Glomerular endothelial cell (primary cell): ENCODE data around the gene TAOK3. TPM values are rescaled to one million over a fixed set of nuclear protein-coding genes. Genes with fewer than 3 reads are reported as not detected.

ENCODE experiments used
- DNase-seq: peaks from one replicate; pipeline ENCODE4 v3.0.0-alpha.2; 2011; ENCODE audit warnings: low read depth, low spot score; ENCODE audit errors: extremely low read depth
- total RNA-seq: library from RNA; depleted of rRNA; stranded (reverse); fragments of >200 nt; gene quantifications from 2 replicates; pipeline ENCODE4 v1.2.3, GENCODE V29; 2015

TAOK3 gene
- total RNA-seq, 1 donor from 2014 or later = 26.1 TPM

- no peak for DNase-seq
Observed at GRCh38 chr12:118103601-118104382, 268.9 kb downstream of the TAOK3 start, which contains the start of gene VSIG10. Gene VSIG10 (minus strand): TSS chr12:118104011. CDS start chr12:118103671, 340 bp downstream.

- no peak for DNase-seq
Observed at GRCh38 chr12:118103201-118103600, 269.5 kb downstream of the TAOK3 start.

DNA sequence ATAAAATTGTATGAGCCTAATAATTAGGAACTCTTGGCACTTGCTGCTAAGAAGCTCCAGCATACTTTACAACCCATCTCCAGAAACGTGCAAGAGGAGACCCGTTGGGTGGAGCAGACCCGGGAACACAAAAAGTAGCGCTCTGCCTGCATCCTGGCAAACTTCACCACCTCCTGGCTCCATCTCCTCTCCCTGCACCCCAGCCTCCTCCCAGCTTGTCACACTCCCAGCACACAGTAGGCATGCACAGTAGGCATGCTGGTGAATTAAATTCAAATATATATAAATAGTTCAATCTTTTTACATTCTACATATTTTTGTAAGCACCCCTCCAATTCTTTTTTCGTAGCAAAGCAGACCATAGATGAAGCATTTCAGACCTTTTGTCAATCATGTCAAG is 270.1 kb downstream of the TAOK3 start:
- DNase-seq = no peak

DNA sequence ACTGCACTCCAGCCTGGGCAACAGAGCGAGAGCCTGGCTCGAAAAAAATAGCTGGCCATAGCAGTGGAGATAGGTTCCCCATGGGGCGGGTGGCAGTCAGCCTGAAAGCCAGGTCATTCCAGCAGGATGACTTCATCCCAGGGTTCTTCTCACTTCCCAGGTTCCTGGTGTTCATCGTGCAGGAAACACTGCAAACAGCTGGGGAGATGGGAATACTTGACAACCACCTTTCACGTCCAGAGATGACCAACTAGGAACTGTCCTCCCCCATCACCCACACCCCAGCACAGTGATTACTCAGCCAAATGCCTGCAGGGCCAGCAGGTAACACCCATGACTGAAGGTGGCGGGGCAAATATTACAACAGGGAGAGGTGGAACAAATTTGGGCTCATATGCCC is 270.6 kb downstream of the TAOK3 start:
- DNase-seq = no peak

DNA sequence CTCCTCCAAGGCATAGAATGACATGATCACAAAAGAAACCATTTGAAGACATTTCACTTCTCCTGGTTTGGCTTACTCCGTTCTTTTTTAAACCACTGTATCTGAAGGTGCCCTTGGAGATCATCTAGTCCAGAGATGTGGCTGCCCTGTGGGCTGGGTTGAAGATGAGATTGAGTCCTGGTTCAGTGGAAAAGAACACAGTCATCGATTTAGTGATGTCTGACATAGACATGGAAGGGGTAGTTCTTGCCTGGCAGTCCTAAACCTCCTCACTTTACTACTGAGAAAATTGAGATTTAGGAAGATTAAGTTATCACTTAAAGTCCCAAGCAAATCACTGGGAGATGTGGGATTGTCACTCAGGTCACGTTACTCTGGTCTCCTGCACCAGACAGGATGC is 271.7 kb downstream of the TAOK3 start:
- DNase-seq = no peak

Other genes with a start within 250 kb of the TAOK3 start
- gene PEBP1, start 236.8 kb downstream of the TAOK3 start, total RNA-seq = 182 and 210 TPM in 2 replicates
- 23.2 and 43.2 TPM in 2 replicates for gene SUDS3, start 3.6 kb upstream of the TAOK3 start, total RNA-seq